Measurements from ENCODE around the gene STK33.
"Not testable (repeated sequence)": the region's sequence is repeated elsewhere in the genome, so short reads cannot be mapped to it uniquely, and the experiment has no call there.

Gene STK33

GRCh38 chr11:8543278-8543677, 50.8 kb downstream of the STK33 start:
- no peak for DNase-seq (ENCODE audit: low read depth, low spot score)

GRCh38 chr11:8541448-8541847, 52.6 kb downstream of the STK33 start:
- DNase-seq (ENCODE audit: low read depth, low spot score): no peak

DNA sequence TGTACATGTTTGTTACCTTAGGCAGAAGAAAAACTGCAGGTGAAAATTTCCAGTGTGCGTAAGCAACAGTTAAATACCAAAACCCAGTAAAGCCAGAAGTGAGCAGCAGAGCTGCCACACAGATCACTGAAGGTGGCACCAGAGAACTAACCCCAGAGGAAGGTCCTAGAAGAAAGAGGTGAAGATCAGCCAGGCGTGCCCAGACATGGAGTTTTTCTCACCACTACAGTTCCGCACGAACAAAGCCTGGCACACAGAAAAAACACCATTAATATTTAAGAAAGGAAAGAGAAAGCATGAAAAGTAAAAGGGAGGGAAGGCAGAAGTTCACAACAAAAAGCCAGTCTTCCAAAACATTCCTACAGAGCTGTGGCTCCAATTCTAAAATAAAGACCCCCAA, 60.7 kb downstream of the STK33 start:
- DNase-seq (ENCODE audit: low read depth, low spot score): no peak

DNA sequence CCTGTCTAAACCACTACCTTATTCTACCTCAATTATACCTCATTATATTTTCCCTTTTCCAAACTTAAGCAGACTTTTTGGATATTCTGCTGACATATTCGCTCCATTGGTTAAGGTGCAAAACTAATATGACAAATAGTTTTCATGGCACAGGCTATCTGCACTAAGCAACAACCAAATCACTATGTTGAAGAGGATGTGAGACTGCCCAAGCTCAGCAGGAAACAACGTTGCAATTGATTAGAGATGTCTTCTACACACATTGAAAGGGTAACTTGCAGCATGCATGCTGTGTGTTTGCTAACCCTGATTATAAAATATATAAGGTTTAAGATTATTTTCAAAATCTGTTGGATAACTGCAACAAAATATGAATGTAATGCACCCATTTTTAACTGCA, 61.6 kb downstream of the STK33 start:
- no peak for DNase-seq (ENCODE audit: low read depth, low spot score)

DNA sequence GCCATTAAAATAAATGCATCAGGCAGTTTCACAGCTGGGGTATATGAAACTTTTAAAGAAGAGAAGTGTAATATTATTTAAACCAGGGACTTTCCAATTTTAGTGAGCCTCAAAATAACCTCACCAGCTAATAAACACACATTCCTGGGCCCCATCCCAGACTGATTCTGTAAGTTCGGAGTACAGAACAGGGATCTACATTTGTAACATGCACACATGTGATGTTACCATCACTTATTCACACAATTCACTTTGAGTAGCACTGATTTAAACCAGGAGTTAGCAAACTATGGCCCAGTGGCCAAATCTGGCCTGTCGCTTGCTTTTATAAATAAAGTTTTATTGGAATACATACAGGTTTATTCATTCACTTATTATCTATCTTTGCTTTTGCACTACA, 62.0 kb downstream of the STK33 start:
- DNase-seq (ENCODE audit: low read depth, low spot score): no peak

DNA sequence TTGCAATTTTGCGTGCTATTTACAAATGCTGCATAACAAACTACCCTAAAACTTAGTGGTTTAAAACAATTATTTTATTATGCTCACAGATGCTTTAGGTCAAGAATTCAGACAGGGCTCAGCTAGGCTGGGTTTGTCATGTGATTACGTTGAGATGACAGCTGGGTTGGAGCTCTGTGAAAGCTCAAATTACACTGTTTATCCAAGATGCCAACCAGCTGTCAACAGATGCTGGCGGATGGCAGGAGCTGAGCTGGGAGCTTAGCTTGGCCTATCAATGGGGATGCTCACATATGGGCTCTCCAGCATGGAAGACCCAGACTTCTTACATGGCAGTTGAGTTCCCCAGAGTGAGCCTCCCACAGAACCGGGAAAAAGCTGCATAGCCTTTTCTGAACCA, 62.7 kb downstream of the STK33 start:
- DNase-seq (ENCODE audit: low read depth, low spot score): no peak

GRCh38 chr11:8527939-8528338, 66.1 kb downstream of the STK33 start:
- no peak for DNase-seq (ENCODE audit: low read depth, low spot score)

DNA sequence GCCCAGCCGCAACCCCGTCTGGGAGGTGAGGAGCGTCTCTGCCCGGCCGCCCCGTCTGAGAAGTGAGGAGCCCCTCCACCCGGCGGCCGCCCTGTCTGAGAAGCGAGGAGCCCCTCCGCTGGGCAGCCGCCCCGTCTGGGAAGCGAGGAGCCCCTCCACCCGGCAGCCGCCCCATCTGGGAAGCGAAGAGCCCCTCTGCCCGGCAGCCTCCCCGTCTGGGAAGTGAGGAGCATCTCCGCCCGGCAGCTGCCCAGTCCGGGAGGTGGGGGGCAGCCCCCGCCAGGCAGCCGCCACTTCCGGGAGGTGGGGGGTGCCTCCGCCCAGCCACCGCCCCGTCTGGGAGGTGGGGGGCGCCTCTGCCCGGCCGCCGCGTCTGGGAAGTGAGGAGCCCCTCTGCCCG, 70.6 kb downstream of the STK33 start:
- DNase-seq (ENCODE audit: low read depth, low spot score): no peak

GRCh38 chr11:8512547-8512946, 81.5 kb downstream of the STK33 start:
- no peak for DNase-seq (ENCODE audit: low read depth, low spot score)

DNA sequence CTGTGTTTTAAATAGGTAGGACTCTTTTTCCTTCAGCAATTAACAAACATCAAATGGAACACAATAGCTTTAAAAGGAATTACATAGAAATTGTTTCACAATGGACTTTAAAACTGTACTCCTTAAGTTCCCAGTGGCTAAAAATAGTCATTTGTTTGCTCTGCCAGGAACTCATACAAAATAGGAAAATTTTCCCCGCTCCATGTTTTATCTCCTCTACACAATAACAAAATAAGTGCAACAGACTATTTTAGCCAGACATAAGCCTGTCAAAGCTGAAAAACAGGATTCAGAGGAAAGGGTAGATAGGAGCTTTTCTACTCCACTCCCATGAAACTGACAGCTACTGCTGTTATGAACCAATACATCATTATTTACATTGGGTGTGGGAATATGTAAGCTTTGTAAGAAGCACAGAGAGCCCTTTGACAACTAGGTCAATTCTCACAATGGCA, 90.1 kb downstream of the STK33 start:
- DNase-seq (ENCODE audit: low read depth, low spot score): no peak

DNA sequence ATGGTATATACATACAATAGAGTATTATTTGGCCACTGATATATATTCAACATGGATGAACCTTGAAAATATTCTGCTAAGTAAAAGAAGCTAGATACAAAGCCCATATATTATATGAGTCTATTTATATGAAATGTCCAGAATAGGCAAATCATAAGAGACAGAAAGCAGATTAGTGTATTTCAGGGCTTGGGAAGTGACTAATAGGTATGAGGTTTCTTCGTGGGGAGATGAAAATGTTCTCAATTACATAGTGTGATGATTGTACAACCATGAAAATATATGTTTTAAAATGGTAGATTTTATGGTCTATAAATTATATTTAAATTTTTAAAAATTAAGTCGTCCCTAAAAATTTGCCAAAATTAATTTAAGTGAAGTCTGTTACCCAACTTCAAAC, 92.2 kb downstream of the STK33 start:
- no peak for DNase-seq (ENCODE audit: low read depth, low spot score)

- no peak for DNase-seq (ENCODE audit: low read depth, low spot score)
Observed at GRCh38 chr11:8488395-8488794, 105.6 kb downstream of the STK33 start.

- no peak for DNase-seq (ENCODE audit: low read depth, low spot score)
Observed at GRCh38 chr11:8487261-8487660, 106.8 kb downstream of the STK33 start.

DNA sequence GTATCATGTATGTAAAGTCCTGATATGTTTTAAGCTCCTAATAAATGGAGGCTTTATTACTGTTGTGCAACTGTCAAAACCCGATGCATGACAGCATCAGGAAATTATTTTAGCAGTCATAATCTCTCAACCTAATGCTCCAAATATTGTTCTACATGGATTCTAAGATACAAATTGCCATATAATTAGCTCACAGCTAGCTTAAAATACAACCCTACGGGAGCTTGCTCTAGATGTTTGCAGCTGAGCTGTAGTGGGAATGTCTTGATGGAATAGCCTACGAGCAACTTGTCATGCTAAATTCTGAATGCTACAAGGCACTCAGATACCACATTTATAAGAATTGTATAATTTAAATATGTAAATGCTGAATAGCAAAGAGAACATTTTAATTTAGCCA, 109.8 kb downstream of the STK33 start:
- no peak for DNase-seq (ENCODE audit: low read depth, low spot score)

DNA sequence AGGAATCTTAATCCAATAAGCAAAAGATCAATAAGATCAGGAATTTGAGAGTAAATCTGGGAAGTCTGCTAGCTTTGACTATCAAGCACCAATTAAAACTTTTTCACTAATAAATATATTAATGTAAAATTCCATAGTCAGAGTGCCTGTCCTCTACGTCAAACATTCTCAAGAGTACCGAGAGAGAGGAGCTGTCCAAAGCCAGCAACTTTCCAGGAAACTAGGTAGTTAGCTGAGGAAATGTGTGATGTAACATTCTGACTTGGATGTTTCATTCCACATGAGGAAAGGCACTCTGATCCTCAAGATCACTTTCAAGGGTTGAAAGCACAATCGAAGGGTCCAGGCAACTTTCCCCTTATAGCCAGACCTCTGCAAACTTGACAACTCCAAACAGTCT, 113.2 kb downstream of the STK33 start:
- no peak for DNase-seq (ENCODE audit: low read depth, low spot score)

GRCh38 chr11:8477680-8478079, 116.3 kb downstream of the STK33 start:
- DNase-seq (ENCODE audit: low read depth, low spot score): no peak

- DNase-seq (ENCODE audit: low read depth, low spot score): no peak
Observed at GRCh38 chr11:8477151-8477550, 116.9 kb downstream of the STK33 start.

- not testable (repeated sequence) for DNase-seq (ENCODE audit: low read depth, low spot score)
Observed at GRCh38 chr11:8467806-8468205, 126.2 kb downstream of the STK33 start.

GRCh38 chr11:8467356-8467755, 126.7 kb downstream of the STK33 start:
- DNase-seq (ENCODE audit: low read depth, low spot score): not testable (repeated sequence)

- DNase-seq (ENCODE audit: low read depth, low spot score): not testable (repeated sequence)
Observed at GRCh38 chr11:8466884-8467283, 127.1 kb downstream of the STK33 start.

DNA sequence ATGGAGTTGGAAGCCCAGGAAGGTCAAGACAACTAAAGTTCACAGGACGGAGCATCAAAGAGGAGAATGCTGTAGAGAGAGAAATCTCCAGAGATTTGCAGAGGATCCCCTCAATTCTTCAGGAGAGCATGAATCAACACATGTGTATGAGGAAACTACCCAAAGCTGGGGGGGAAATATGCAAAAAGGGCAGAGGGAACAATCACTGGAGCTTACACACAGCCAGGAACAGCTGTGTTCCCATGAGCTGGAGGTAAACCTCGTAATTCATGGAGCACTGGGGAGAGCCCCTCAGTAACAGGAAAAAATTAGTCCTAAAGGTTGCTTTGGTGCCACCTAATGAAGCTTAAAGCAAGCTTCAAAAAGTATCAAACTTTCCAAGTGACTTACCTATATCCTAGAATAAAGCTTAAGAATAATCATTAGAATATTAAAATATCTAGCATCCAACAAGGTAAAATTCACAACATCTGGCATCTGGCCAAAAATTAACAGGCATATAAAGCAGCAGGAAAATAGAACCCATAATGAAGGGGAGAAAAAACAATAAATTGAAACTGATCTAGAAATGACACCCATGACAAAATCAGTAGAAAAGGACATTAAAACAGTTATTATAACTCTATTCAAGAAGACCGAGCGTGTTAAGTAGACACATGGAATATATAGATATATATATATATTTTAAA, 134.2 kb downstream of the STK33 start:
- DNase-seq (ENCODE audit: low read depth, low spot score): no peak

- no peak for DNase-seq (ENCODE audit: low read depth, low spot score)
Observed at GRCh38 chr11:8442301-8442700, 151.7 kb downstream of the STK33 start.

DNA sequence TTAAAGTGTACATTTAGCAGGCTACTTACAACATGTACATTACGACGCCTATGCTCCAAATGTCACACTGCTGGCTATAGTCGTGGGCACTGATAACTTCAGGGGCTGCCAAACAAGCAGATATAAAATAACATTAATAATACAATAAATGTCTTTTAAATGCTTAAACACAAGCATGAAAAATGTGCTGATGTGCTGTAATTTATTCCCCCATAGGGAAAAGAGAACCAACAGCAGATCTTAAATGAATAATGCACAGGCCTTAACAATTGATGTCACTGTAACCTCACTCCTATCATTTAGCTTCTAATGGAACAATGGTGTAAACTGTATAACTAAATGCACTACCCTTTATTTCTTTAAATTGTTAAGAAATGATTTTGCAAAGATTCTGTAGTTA, 153.4 kb downstream of the STK33 start:
- DNase-seq (ENCODE audit: low read depth, low spot score): no peak

DNA sequence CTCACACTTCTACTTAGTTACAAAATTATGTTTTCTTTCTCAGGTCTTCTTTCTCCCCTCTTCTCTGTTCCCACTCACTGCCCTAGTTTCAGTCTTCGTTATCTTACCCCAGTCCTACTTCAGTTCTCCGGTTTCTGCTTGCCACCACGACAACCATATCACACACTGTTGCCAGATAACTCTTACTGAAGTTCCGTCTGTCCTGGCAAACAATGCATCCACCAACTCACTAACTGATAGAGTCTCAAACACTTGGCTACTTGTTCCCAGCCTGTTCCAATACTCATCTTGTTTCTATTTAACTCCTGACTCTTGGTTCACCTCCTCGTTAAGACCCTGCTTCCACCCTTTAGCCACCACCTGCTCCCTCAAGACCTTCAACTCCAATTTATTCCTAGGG, 164.5 kb downstream of the STK33 start:
- DNase-seq (ENCODE audit: low read depth, low spot score): no peak
